Kidney (tissue), 14 donors: ENCODE results near the gene GPATCH2L. TPM values are rescaled to one million over a fixed set of nuclear protein-coding genes. Genes with fewer than 3 reads are reported as not detected.

Source experiments
- DNase-seq, 5 donors: peaks; one replicate each; pipeline ENCODE4 v3.0.0-alpha.2; 2013 to 2020
- FAIRE-seq: peaks from 2 replicates; lab custom pipeline; 2012; peaks lifted over from hg19 to GRCh38; lab: Jason Lieb, UNC
- H3K27ac ChIP-seq, 2 donors: one replicate each; pipeline ENCODE4 v1.7.0; 2013; ENCODE audit warnings: low read depth in 2 of 2, low read length in 2 of 2, inconsistent platforms in 1 of 2
- H3K27me3 ChIP-seq: one replicate; pipeline ENCODE4 v1.7.1; 2013; ENCODE audit warnings: low read length, inconsistent platforms; ENCODE audit not compliant: control insufficient read depth, insufficient read depth
- H3K36me3 ChIP-seq, 3 donors: one replicate each; pipeline versions ENCODE4 v1.7.0 to v1.7.1; 2013; ENCODE audit warnings: low read length in 3 of 3, control low read depth in 1 of 3, inconsistent platforms in 1 of 3; ENCODE audit not compliant: insufficient read depth in 3 of 3, control insufficient read depth in 2 of 3
- H3K4me1 ChIP-seq, 3 donors: one replicate each; pipeline versions ENCODE4 v1.7.0 to v1.7.1; 2013; ENCODE audit warnings: low read length in 3 of 3, inconsistent platforms in 1 of 3, low read depth in 1 of 3; ENCODE audit not compliant: control insufficient read depth in 2 of 3, insufficient read depth in 2 of 3
- H3K4me3 ChIP-seq, 3 donors: one replicate each; pipeline versions ENCODE4 v1.7.0 to v1.8.1; 2013; ENCODE audit warnings: low read length in 3 of 3, control low read depth in 1 of 3, inconsistent platforms in 1 of 3
- H3K9ac ChIP-seq, 3 donors: one replicate each; pipeline versions ENCODE4 v1.7.0 to v1.7.1; 2013; ENCODE audit warnings: low read length in 3 of 3, control low read depth in 1 of 3, inconsistent platforms in 1 of 3
- H3K9me3 ChIP-seq, 3 donors: one replicate each; pipeline versions ENCODE4 v1.7.0 to v1.7.1; 2013; ENCODE audit warnings: low read length in 3 of 3, control low read depth in 1 of 3, inconsistent platforms in 1 of 3; ENCODE audit not compliant: control insufficient read depth in 2 of 3, insufficient read depth in 1 of 3
- CTCF ChIP-seq: IDR thresholded peaks from 3 replicates; pipeline ENCODE4 v1.5.1; 2012; ENCODE audit warnings: mild to moderate bottlenecking, moderate library complexity, borderline replicate concordance; ENCODE audit not compliant: insufficient read depth; ENCODE audit errors: extremely low read depth
- intact Hi-C: fragments of 100-400 bp; cut with DNase I; formaldehyde crosslinking; loops from one replicate; pipeline ENCODE4 v1.11.1; 2022
- polyA plus RNA-seq: library from polyadenylated mRNA; stranded (reverse); fragments of 350-450 nt; fragmentation: Illumina TruSeq; extraction: RNeasy Lipid Tissue Mini Kit (QIAGEN cat#74804); gene quantifications from one replicate; pipeline ENCODE4 v1.2.3, GENCODE V29; 2014; ENCODE audit warnings: low read depth, low replicate concordance; ENCODE audit not compliant: insufficient read depth
- total RNA-seq: library from RNA; stranded (reverse); fragmentation: NEBNext Ultra II Directional; extraction: Animal tissue kit (Norgen Biotek cat#: 25700); gene quantifications from one replicate; pipeline ENCODE4 v1.2.1, GENCODE V29; 2021
- donor health status: control.
- donor health status: control.
- donor health status: control.
- donor health status: control.
- donor health status: control.
- donor health status: DM: yes; HTN: yes; CAD: no.
- donor health status: Normal renal cell carcinoma (clear cell type).

GPATCH2L gene
- total and polyA plus RNA-seq, 2 donors from 2014 or later, result 4.1 to 50.2 TPM

GRCh38 chr14:76146976-76147375 is 4.7 kb upstream of the GPATCH2L start:
- Histone ChIP-seq H3K4me3 (no peak overlapping the region), H3K9me3 (peaks cover 0 to 6% (median 5%) of the 10 kb centered on the region in 3 donors), H3K9ac (no peak overlapping the region), H3K4me1 (peaks cover 0 to 2% (median 0%) of the 10 kb centered on the region in 3 donors), H3K27ac (no peak overlapping the region), H3K27me3 (no peaks in the 10 kb centered on the region), H3K36me3 (no peaks in the 10 kb centered on the region)
- no peak for FAIRE-seq
- TF ChIP-seq CTCF, result no peak
- no peak for DNase-seq
- intact Hi-C loops, result no loop called here

- Histone ChIP-seq H3K4me3 (no peak overlapping the region), H3K4me1 (peaks cover 7 to 14% (median 12%) of the 10 kb centered on the region in 3 donors), H3K9ac (no peak overlapping the region), H3K27me3 (no peaks in the 10 kb centered on the region), H3K36me3 (peaks cover 0 to under 1% (median 0%) of the 10 kb centered on the region in 3 donors), H3K9me3 (peaks cover 0 to 1% (median 1%) of the 10 kb centered on the region in 3 donors), H3K27ac (no peak overlapping the region)
- DNase-seq (no peak), FAIRE-seq (no peak)
- intact Hi-C loops, result no loop called here
- no peak for TF ChIP-seq CTCF
Observed at GRCh38 chr14:76149196-76149595, 2.5 kb upstream of the GPATCH2L start.

GRCh38 chr14:76152333-76152681 is 585 bp downstream of the GPATCH2L start:
- Histone ChIP-seq H3K27me3 (no peaks in the 10 kb centered on the region), H3K4me1 (peaks cover 7 to 29% (median 18%) of the 10 kb centered on the region in 3 donors), H3K4me3 (peak overlapping the region; percentile 86 to 93 (median 87)), H3K9me3 (no peaks in the 10 kb centered on the region), H3K36me3 (peaks cover 3 to 9% (median 6%) of the 10 kb centered on the region in 3 donors), H3K9ac (peak overlapping the region; percentile 84 to 92 (median 86)), H3K27ac (peak overlapping the region; percentile 56 to 80)
- intact Hi-C loops, result no loop called here
- peak; percentile 36 to 82 (median 70) for DNase-seq
- no peak for FAIRE-seq
- TF ChIP-seq CTCF, result no peak

GRCh38 chr14:76153919-76154318 is 2.2 kb downstream of the GPATCH2L start:
- FAIRE-seq (no peak), DNase-seq (no peak)
- peak overlapping the region in 1 of 3 donors; percentile 18 for H3K4me3 ChIP-seq
- no peaks in the 10 kb centered on the region for H3K27me3 ChIP-seq
- no peak overlapping the region for H3K9ac ChIP-seq
- peaks cover 7 to 29% (median 18%) of the 10 kb centered on the region in 3 donors for H3K4me1 ChIP-seq
- H3K9me3 ChIP-seq, result no peaks in the 10 kb centered on the region
- H3K36me3 ChIP-seq, result peaks cover 3 to 11% (median 11%) of the 10 kb centered on the region in 3 donors
- no peak for TF ChIP-seq CTCF
- no peak overlapping the region for H3K27ac ChIP-seq
- intact Hi-C loops, result no loop called here
